Activated CD8-positive, alpha-beta memory T cell treated with anti-CD3 and anti-CD28 coated beads, Interleukin-2, amount 50 U/mL, for 1 hour (primary cell): ENCODE measurements around the gene FFAR4.

ENCODE experiments used
- DNase-seq: peaks from one replicate; pipeline ENCODE4 v3.0.0-alpha.2; 2020; ENCODE audit errors: extremely low read depth

FFAR4 gene

GRCh38 chr10:93572606-93573005 lies 6.1 kb downstream of the FFAR4 start:
- DNase-seq = no peak

- DNase-seq = no peak
These were observed 6.8 kb downstream of the FFAR4 start for GRCh38 chr10:93573051-93573909.

- no peak for DNase-seq
These were observed 7.5 kb downstream of the FFAR4 start for GRCh38 chr10:93573924-93574323.

GRCh38 chr10:93576888-93577287 lies 10.4 kb downstream of the FFAR4 start:
- DNase-seq = no peak

GRCh38 chr10:93577565-93577964 lies 11.1 kb downstream of the FFAR4 start:
- no peak for DNase-seq

- DNase-seq = no peak
These were observed 12.6 kb downstream of the FFAR4 start for GRCh38 chr10:93579089-93579488.

- no peak for DNase-seq
These were observed 13.7 kb downstream of the FFAR4 start for GRCh38 chr10:93579985-93580711.

- DNase-seq = no peak
These were observed 14.4 kb downstream of the FFAR4 start for GRCh38 chr10:93580828-93581227.

GRCh38 chr10:93584445-93584844 lies 18.0 kb downstream of the FFAR4 start:
- DNase-seq = no peak

- DNase-seq = no peak
These were observed 23.4 kb downstream of the FFAR4 start for GRCh38 chr10:93589648-93590562.

- no peak for DNase-seq
These were observed 24.2 kb downstream of the FFAR4 start for GRCh38 chr10:93590638-93591037.

- no peak for DNase-seq
These were observed 24.8 kb downstream of the FFAR4 start for GRCh38 chr10:93591065-93591808.

GRCh38 chr10:93593254-93593653 lies 26.8 kb downstream of the FFAR4 start:
- DNase-seq = no peak

- no peak for DNase-seq
These were observed 27.3 kb downstream of the FFAR4 start for GRCh38 chr10:93593749-93594148.

GRCh38 chr10:93594518-93594917 lies 28.1 kb downstream of the FFAR4 start:
- DNase-seq = no peak

- no peak for DNase-seq
These were observed 29.1 kb downstream of the FFAR4 start for GRCh38 chr10:93595378-93596161.

GRCh38 chr10:93596539-93596938 lies 30.1 kb downstream of the FFAR4 start:
- no peak for DNase-seq

GRCh38 chr10:93597075-93597599 lies 30.7 kb downstream of the FFAR4 start:
- no peak for DNase-seq

- DNase-seq = no peak
These were observed 31.7 kb downstream of the FFAR4 start for GRCh38 chr10:93598157-93598556.

- no peak for DNase-seq
These were observed 32.9 kb downstream of the FFAR4 start for GRCh38 chr10:93599335-93599734.
